NCI-H1930 (cell line): ENCODE results near the gene CLVS2.
A peak's percentile ranks its signal among the peaks of the same experiment; 100 is the strongest.

Experiments
- DNase-seq, 2 experiments: peaks; one replicate each; lab custom pipeline; 2025; lab: John Stamatoyannopoulos, UW

The CLVS2 gene

GRCh38 chr6:122995921-122996793 lies at the start of gene CLVS2:
Gene CLVS2 (plus strand): TSS chr6:122996235. CDS start chr6:122997778, 1,543 bp downstream.
- peak; percentile 45 to 51 for DNase-seq

- DNase-seq: no peak
Measured at GRCh38 chr6:122947355-122947754, 48.7 kb upstream of the CLVS2 start.

- DNase-seq: no peak
Measured at GRCh38 chr6:122953766-122954165, 42.3 kb upstream of the CLVS2 start.

GRCh38 chr6:122956376-122956775 lies 39.7 kb upstream of the CLVS2 start:
- DNase-seq: no peak

- no peak for DNase-seq
Measured at GRCh38 chr6:122962000-122962624, 33.9 kb upstream of the CLVS2 start.

- no peak for DNase-seq
Measured at GRCh38 chr6:122969999-122970533, 26.0 kb upstream of the CLVS2 start.

- DNase-seq: no peak
Measured at GRCh38 chr6:122977180-122977579, 18.9 kb upstream of the CLVS2 start.

GRCh38 chr6:122984393-122984792 lies 11.6 kb upstream of the CLVS2 start:
- no peak for DNase-seq

- DNase-seq: no peak
Measured at GRCh38 chr6:122994256-122994655, 1.8 kb upstream of the CLVS2 start.

- DNase-seq: no peak
Measured at GRCh38 chr6:122996794-122997505, 915 bp downstream of the CLVS2 start.

- no peak for DNase-seq
Measured at GRCh38 chr6:122997541-122998150, 1.6 kb downstream of the CLVS2 start.

- DNase-seq: no peak
Measured at GRCh38 chr6:122998403-122998975, 2.5 kb downstream of the CLVS2 start.

- no peak for DNase-seq
Measured at GRCh38 chr6:123000244-123000770, 4.3 kb downstream of the CLVS2 start.

- no peak for DNase-seq
Measured at GRCh38 chr6:123001540-123001939, 5.5 kb downstream of the CLVS2 start.

- DNase-seq: peak in 1 of 2 experiments; percentile 34
Measured at GRCh38 chr6:123007885-123008284, 11.8 kb downstream of the CLVS2 start.

- no peak for DNase-seq
Measured at GRCh38 chr6:123009059-123009458, 13.0 kb downstream of the CLVS2 start.

- DNase-seq: no peak
Measured at GRCh38 chr6:123014835-123015234, 18.8 kb downstream of the CLVS2 start.

- DNase-seq: no peak
Measured at GRCh38 chr6:123016431-123017103, 20.5 kb downstream of the CLVS2 start.

GRCh38 chr6:123017104-123017682 lies 21.2 kb downstream of the CLVS2 start:
- no peak for DNase-seq

- DNase-seq: no peak
Measured at GRCh38 chr6:123022975-123023374, 26.9 kb downstream of the CLVS2 start.
